ENCODE measurements around the gene COPB2.
"Not testable (repeated sequence)": the region's sequence is repeated elsewhere in the genome, so short reads cannot be mapped to it uniquely, and the experiment has no call there.

Gene COPB2

DNA sequence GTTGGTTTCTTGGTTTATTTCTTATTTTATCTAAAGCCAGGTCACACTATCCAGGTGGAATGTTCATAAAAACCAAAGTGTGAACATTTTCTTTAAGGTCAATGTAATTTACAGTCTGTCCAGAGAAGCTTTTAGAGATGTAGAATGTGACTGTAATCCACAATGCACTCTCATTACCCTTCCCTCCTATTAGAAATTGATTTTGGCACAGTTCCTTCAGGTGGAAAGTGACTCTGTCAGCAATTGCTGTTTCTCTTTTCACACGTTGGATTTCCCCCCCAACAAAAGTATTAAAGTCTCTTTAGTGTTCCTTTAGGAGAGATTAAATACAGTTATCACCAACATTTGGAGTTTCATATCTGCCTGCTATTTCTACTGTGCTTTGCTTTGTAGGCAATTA, 31.6 kb upstream of the COPB2 start:
- no peak for DNase-seq (ENCODE audit: insufficient read length, low spot score)
- TF ChIP-seq POLR2AphosphoS5 (IDR thresholded peaks at IDR 0.05; ENCODE audit: low read depth, low read length) (no peak), POLR2A (IDR thresholded peaks at IDR 0.05; ENCODE audit: low read depth, low read length) (no peak), SPI1 (IDR thresholded peaks at IDR 0.05; ENCODE audit: low read depth, low read length) (no peak), PAX5 (IDR thresholded peaks at IDR 0.05; ENCODE audit: insufficient read depth, low read length, severe bottlenecking) (no peak), TAF1 (IDR thresholded peaks at IDR 0.05; ENCODE audit: low read depth, low read length) (no peak), POU2F2 (IDR thresholded peaks at IDR 0.05; ENCODE audit: low read depth, low read length) (no peak)
- no peak for FAIRE-seq

DNA sequence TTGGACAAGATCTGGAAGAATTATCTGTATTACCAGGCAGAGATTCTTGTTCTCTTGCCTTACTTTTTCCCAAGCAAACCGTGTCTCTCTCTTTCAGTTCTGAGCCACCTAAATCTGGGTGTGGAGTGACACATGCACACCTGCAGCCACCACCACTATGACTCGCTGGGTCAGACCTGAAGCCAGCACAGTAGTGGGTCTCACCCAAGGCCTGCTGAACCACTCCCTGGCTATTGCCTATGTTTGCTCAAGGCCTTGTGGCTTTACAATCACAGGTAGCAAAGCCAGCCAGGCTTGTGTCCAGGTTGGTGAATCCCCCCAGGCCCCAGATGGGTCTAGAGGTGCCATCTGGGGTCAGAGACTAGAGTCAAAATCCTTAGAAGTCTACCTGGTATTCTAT, 28.7 kb upstream of the COPB2 start:
- DNase-seq (ENCODE audit: insufficient read length, low spot score) (no peak), FAIRE-seq (no peak)
- no peak for TF ChIP-seq PAX5 (IDR thresholded peaks at IDR 0.05; ENCODE audit: insufficient read depth, low read length, severe bottlenecking)
- TF ChIP-seq SPI1 (IDR thresholded peaks at IDR 0.05; ENCODE audit: low read depth, low read length) = no peak
- no peak for TF ChIP-seq POLR2AphosphoS5 (IDR thresholded peaks at IDR 0.05; ENCODE audit: low read depth, low read length)
- TF ChIP-seq TAF1 (IDR thresholded peaks at IDR 0.05; ENCODE audit: low read depth, low read length) = no peak
- TF ChIP-seq POU2F2 (IDR thresholded peaks at IDR 0.05; ENCODE audit: low read depth, low read length) = no peak
- no peak for TF ChIP-seq POLR2A (IDR thresholded peaks at IDR 0.05; ENCODE audit: low read depth, low read length)

DNA sequence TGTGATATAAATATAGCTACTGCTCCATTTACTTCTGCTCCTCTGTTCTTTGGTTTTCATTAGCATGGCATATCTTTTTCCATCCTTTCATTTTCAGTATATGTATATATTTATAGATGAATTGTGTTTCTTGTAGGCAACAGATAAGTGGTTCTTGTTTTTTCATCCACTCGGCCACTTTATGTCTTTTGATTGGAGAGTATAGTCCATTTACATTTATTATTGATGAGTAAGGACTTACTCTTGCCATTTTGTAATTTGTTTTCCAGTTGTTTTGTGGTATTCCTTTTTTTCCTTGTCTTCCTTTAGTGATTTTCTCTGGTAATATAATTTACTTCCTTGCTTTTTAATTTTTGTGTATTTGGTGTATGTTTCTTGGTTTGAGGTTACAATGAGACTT, 26.8 kb upstream of the COPB2 start:
- TF ChIP-seq POU2F2 (IDR thresholded peaks at IDR 0.05; ENCODE audit: low read depth, low read length) (no peak), POLR2AphosphoS5 (IDR thresholded peaks at IDR 0.05; ENCODE audit: low read depth, low read length) (no peak), TAF1 (IDR thresholded peaks at IDR 0.05; ENCODE audit: low read depth, low read length) (no peak), SPI1 (IDR thresholded peaks at IDR 0.05; ENCODE audit: low read depth, low read length) (no peak)
- DNase-seq (ENCODE audit: insufficient read length, low spot score) = no peak
- no peak for FAIRE-seq

DNA sequence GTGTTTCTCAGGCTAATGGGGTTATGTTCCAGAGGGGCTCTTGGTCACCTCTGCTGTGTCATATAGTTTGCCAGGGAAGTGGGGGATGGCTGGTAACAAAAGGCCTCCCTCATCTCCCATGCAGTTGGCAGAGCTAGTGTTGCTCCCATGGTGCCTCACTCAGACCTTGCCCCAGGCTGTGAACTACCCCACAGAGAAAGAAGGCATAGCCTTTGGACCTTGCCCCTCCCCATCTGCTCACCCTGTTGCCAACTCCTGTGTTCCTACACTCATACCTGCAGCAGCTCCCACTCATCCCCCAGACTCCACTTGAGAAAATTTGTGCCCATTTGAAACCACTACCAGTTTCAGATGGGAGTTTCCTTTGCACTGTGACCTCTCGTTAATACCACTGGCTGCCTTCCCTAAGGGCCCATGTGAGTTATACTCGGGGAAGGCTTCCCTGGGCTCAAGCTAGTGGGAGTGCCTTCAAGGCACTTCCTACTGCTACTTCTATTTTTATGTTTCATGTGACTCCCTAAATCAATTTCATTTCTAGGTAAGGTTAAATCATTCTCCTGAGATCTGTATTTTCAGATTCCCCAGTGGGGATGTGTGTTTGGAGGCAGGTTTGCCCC, 25.3 kb upstream of the COPB2 start:
- no peak for TF ChIP-seq POU2F2 (IDR thresholded peaks at IDR 0.05; ENCODE audit: low read depth, low read length)
- no peak for TF ChIP-seq POLR2AphosphoS5 (IDR thresholded peaks at IDR 0.05; ENCODE audit: low read depth, low read length)
- TF ChIP-seq PAX5 (IDR thresholded peaks at IDR 0.05; ENCODE audit: insufficient read depth, low read length, severe bottlenecking) = no peak
- no peak for TF ChIP-seq SPI1 (IDR thresholded peaks at IDR 0.05; ENCODE audit: low read depth, low read length)
- no peak for TF ChIP-seq POLR2A (IDR thresholded peaks at IDR 0.05; ENCODE audit: low read depth, low read length)
- no peak for TF ChIP-seq TAF1 (IDR thresholded peaks at IDR 0.05; ENCODE audit: low read depth, low read length)
- FAIRE-seq (no peak), DNase-seq (ENCODE audit: insufficient read length, low spot score) (no peak)

DNA sequence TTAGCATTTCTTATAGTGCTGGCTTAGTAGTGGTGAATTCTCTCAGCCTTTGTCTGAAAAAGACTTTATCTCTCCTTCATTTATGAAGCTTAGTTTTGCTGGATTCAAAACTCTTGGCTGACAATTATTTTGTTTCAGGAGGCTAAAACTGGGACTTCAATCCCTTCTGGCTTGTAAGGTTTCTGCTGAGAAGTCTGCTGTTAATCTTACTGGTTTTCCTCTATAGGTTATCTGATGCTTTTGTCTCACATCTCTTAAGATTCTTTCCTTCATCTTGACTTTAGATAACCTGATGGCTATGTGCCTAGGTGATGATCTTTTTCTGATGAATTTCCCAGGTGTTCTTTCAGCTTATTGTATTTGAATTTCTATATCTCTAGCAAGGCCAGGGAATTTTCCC, 23.4 kb upstream of the COPB2 start:
- FAIRE-seq; DNase-seq (ENCODE audit: insufficient read length, low spot score): not testable (repeated sequence)

DNA sequence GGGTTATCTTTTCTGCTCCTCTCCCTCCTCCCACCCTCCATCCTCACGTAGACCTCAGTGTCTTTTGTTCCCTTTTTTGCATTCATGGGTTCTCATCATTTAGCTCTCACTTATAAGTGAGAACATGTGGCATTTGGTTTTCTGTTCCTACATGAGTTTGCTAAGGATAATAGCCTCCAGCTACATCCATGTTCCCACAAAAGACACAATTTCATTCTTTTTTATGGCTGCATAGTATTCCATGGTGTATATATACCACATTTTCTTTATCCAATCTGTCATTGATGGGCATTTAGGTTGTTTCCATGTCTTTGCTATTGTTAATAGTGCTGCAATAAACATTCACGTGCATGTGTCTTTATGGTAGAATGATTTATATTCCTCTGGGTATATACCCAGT, 11.7 kb upstream of the COPB2 start:
- DNase-seq (ENCODE audit: insufficient read length, low spot score); FAIRE-seq: not testable (repeated sequence)

DNA sequence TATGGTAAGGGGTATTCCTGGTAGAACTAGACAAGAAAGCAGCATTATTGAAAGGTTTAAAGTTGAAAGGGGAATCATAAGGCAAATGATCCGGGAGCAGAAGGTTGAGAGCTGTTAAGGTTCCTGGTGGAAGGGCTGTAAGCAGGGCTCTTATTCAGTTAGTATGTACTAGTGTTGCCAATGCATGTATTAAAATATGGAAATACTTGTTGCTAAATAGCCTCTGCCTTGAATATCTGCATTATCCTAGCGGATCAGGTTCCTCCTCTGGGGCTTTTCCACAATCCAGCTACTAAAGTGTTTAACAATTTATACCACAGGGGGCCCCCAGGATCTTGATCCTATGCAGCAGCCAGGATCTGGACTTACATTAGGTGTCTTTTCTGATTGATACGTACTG, 7.3 kb upstream of the COPB2 start:
- no peak for TF ChIP-seq PAX5 (IDR thresholded peaks at IDR 0.05; ENCODE audit: insufficient read depth, low read length, severe bottlenecking)
- TF ChIP-seq POU2F2 (IDR thresholded peaks at IDR 0.05; ENCODE audit: low read depth, low read length) = no peak
- TF ChIP-seq SPI1 (IDR thresholded peaks at IDR 0.05; ENCODE audit: low read depth, low read length) = no peak
- TF ChIP-seq POLR2AphosphoS5 (IDR thresholded peaks at IDR 0.05; ENCODE audit: low read depth, low read length) = no peak
- TF ChIP-seq POLR2A (IDR thresholded peaks at IDR 0.05; ENCODE audit: low read depth, low read length) = no peak
- TF ChIP-seq TAF1 (IDR thresholded peaks at IDR 0.05; ENCODE audit: low read depth, low read length) = no peak
- FAIRE-seq (no peak), DNase-seq (ENCODE audit: insufficient read length, low spot score) (no peak)

DNA sequence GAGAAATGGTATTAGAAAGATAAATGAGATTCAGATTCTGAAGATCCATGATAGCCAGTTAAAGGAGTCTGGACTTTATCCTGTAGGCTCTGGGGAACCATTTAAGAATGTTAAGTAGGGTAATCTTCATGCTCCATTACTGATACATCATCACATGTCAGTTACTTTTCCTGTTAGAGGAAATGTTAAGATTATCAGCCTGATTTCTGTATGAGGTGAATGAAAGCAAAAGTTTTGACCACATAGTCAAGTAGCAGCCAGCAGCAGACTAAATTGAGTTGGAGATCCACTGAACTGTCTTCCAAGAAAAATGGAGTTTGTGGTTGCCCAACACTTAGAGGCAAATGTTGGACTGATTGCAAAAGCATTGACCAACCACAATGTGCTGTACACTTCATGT, 4.7 kb upstream of the COPB2 start:
- FAIRE-seq (no peak), DNase-seq (ENCODE audit: insufficient read length, low spot score) (no peak)
- no peak for TF ChIP-seq SPI1 (IDR thresholded peaks at IDR 0.05; ENCODE audit: low read depth, low read length)
- TF ChIP-seq POLR2A (IDR thresholded peaks at IDR 0.05; ENCODE audit: low read depth, low read length) = no peak
- no peak for TF ChIP-seq POU2F2 (IDR thresholded peaks at IDR 0.05; ENCODE audit: low read depth, low read length)
- no peak for TF ChIP-seq POLR2AphosphoS5 (IDR thresholded peaks at IDR 0.05; ENCODE audit: low read depth, low read length)
- no peak for TF ChIP-seq PAX5 (IDR thresholded peaks at IDR 0.05; ENCODE audit: insufficient read depth, low read length, severe bottlenecking)
- no peak for TF ChIP-seq TAF1 (IDR thresholded peaks at IDR 0.05; ENCODE audit: low read depth, low read length)

DNA sequence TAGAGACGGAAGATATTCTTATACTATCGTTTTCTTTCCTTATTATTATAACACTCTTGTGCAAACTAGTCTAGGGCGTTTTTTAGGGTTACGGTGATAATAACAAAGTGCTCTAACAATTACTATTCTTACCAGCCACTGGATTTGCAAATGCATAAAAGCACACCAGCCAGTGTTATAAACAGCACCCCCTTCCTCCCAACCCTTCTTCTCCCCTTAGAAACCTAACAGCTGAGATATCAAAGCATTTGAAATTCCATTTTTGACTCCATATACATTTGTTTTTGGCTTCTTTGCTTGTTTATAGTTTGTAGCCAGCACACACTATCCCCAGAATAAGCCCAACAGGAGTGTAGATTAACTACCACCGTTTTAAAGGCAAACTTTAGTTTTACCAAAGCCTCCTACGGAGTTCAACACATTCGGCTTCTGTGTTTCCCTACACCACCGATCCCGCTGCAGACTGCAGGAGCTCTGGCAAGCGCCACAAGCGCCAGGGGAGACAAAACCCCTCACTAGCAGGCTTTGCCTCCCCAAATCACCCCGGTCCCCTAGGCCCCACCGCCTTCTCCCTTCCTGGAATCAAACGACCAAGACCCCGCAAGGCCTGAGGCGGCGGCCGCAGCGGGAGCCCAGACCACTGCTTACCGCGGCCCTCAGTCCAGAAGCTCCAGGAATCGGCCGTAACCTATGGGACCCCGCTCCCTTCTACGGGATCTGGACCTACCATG, 461 bp downstream of the COPB2 start:
- DNase-seq (ENCODE audit: insufficient read length, low spot score) (no peak), FAIRE-seq (no peak)
- no peak for TF ChIP-seq POU2F2 (IDR thresholded peaks at IDR 0.05; ENCODE audit: low read depth, low read length)
- TF ChIP-seq POLR2AphosphoS5 (IDR thresholded peaks at IDR 0.05; ENCODE audit: low read depth, low read length) = no peak
- no peak for TF ChIP-seq SPI1 (IDR thresholded peaks at IDR 0.05; ENCODE audit: low read depth, low read length)
- TF ChIP-seq POLR2A (IDR thresholded peaks at IDR 0.05; ENCODE audit: low read depth, low read length) = no peak
- no peak for TF ChIP-seq PAX5 (IDR thresholded peaks at IDR 0.05; ENCODE audit: insufficient read depth, low read length, severe bottlenecking)
- TF ChIP-seq TAF1 (IDR thresholded peaks at IDR 0.05; ENCODE audit: low read depth, low read length) = no peak

DNA sequence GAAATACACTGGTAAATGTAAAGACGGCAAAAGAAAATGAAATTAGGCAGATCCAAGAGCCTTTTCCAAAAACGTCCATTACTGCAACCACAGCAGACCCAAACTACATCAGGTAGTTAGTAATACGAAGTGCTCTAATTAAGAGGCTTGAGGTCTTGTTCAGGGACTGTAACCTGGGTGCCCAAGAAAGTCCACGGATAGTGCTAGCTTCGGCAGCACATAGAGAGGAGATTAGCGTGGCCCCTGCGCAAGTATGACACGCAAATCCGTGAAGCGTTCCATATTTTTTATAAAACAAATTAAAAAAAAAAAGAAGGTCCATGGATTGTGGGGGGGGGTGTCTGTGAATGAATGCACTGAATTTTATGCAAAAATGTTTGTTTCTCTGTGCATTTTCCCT, 1.4 kb downstream of the COPB2 start:
- FAIRE-seq = no peak
- no peak for TF ChIP-seq SPI1 (IDR thresholded peaks at IDR 0.05; ENCODE audit: low read depth, low read length)
- no peak for TF ChIP-seq TAF1 (IDR thresholded peaks at IDR 0.05; ENCODE audit: low read depth, low read length)
- no peak for TF ChIP-seq POLR2AphosphoS5 (IDR thresholded peaks at IDR 0.05; ENCODE audit: low read depth, low read length)
- TF ChIP-seq POLR2A (IDR thresholded peaks at IDR 0.05; ENCODE audit: low read depth, low read length) = no peak
- TF ChIP-seq PAX5 (IDR thresholded peaks at IDR 0.05; ENCODE audit: insufficient read depth, low read length, severe bottlenecking) = no peak
- TF ChIP-seq POU2F2 (IDR thresholded peaks at IDR 0.05; ENCODE audit: low read depth, low read length) = no peak
- DNase-seq (ENCODE audit: insufficient read length, low spot score) = no peak

DNA sequence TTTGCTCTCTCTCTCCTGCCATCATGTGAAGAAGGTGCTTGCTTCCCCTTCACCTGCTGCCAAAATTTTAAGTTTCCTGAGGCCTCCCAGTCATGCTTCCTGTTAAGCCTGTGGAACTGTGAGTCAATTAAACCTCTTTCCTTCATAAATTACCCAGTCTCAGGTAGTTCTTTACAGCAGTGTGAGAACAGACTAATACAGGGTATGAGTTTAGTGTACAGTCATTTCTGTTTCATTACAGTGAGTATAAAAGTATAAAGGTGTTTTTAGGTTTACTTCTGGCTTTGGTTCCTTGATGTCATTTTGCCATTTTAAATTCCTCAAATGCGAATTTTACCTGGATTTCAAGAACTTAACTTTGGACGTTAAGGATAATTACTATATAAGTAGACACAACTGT, 7.2 kb downstream of the COPB2 start:
- not testable (repeated sequence) for FAIRE-seq; DNase-seq (ENCODE audit: insufficient read length, low spot score)
